Astrocyte (in vitro differentiated cells and primary cell): Measurements from ENCODE around the gene TRHDE. TPM values are rescaled to one million over a fixed set of nuclear protein-coding genes. Genes with fewer than 3 reads are reported as not detected.

ENCODE experiments used
- DNase-seq: peaks from one replicate; pipeline ENCODE4 v3.0.0-alpha.2; 2010; ENCODE audit warnings: low read depth
- FAIRE-seq: peaks from 2 replicates; lab custom pipeline; 2011; peaks lifted over from hg19 to GRCh38; lab: Jason Lieb, UNC
- H2AFZ ChIP-seq: 2 replicates; pipeline ENCODE4 v1.6.0; 2012; ENCODE audit warnings: low read depth, low read length, inconsistent platforms
- H3K27ac ChIP-seq: 2 replicates; pipeline ENCODE4 v1.5.1; 2011; ENCODE audit warnings: low read depth, low read length, inconsistent platforms
- H3K27me3 ChIP-seq: 2 replicates; pipeline ENCODE4 v1.6.0; 2011; ENCODE audit warnings: low read length, inconsistent platforms; ENCODE audit not compliant: insufficient read depth
- H3K36me3 ChIP-seq: 2 replicates; pipeline ENCODE4 v1.5.1; 2011; ENCODE audit warnings: low read length, inconsistent platforms; ENCODE audit not compliant: insufficient read depth
- H3K4me1 ChIP-seq: 2 replicates; pipeline ENCODE4 v1.5.1; 2011; ENCODE audit warnings: low read length, inconsistent platforms; ENCODE audit not compliant: insufficient read depth
- H3K4me2 ChIP-seq: 2 replicates; pipeline ENCODE4 v1.6.0; 2012; ENCODE audit warnings: low read length, inconsistent platforms
- H3K4me3 ChIP-seq: 2 replicates; pipeline ENCODE4 v1.5.1; 2011; ENCODE audit warnings: low read depth, mild to moderate bottlenecking, low read length, inconsistent platforms; ENCODE audit not compliant: insufficient read depth
- H3K79me2 ChIP-seq: 2 replicates; pipeline ENCODE4 v1.6.0; 2012; ENCODE audit warnings: mild to moderate bottlenecking, low read length, inconsistent platforms; ENCODE audit not compliant: insufficient read depth
- H3K9ac ChIP-seq: 2 replicates; pipeline ENCODE4 v1.6.0; 2012; ENCODE audit warnings: mild to moderate bottlenecking, low read length, inconsistent platforms
- H3K9me3 ChIP-seq: 2 replicates; pipeline ENCODE4 v1.5.1; 2012; ENCODE audit warnings: low read depth, mild to moderate bottlenecking, low read length, inconsistent platforms; ENCODE audit not compliant: insufficient read depth
- H4K20me1 ChIP-seq: 2 replicates; pipeline ENCODE4 v1.6.0; 2012; ENCODE audit warnings: low read length, inconsistent platforms; ENCODE audit not compliant: insufficient read depth
- H3K27ac Mint-ChIP-seq: one replicate; pipeline ENCODE4 v1.8.0; 2021; ENCODE audit warnings: mild to moderate bottlenecking, mixed read lengths; ENCODE audit not compliant: unreplicated experiment
- H3K27me3 Mint-ChIP-seq: one replicate; pipeline ENCODE4 v1.8.0; 2021; ENCODE audit warnings: low read depth, mixed read lengths; ENCODE audit not compliant: unreplicated experiment
- H3K36me3 Mint-ChIP-seq: one replicate; pipeline ENCODE4 v1.8.0; 2021; ENCODE audit warnings: low read depth, mixed read lengths; ENCODE audit not compliant: unreplicated experiment
- H3K4me1 Mint-ChIP-seq: one replicate; pipeline ENCODE4 v1.8.0; 2021; ENCODE audit warnings: low read depth, mixed read lengths; ENCODE audit not compliant: unreplicated experiment
- H3K4me3 Mint-ChIP-seq: one replicate; pipeline ENCODE4 v1.8.0; 2021; ENCODE audit warnings: mild to moderate bottlenecking, moderate library complexity, mixed read lengths; ENCODE audit not compliant: unreplicated experiment
- H3K9me3 Mint-ChIP-seq: one replicate; pipeline ENCODE4 v1.8.0; 2021; ENCODE audit warnings: mild to moderate bottlenecking, mixed read lengths; ENCODE audit not compliant: unreplicated experiment
- CTCF ChIP-seq: IDR thresholded peaks from 2 replicates; pipeline ENCODE4 v1.5.1; 2011; ENCODE audit warnings: low read depth, mild to moderate bottlenecking, inconsistent platforms, low read length, moderate library complexity; ENCODE audit not compliant: insufficient read depth
- EZH2 ChIP-seq: IDR thresholded peaks from 2 replicates; pipeline ENCODE4 v1.6.1; 2012; ENCODE audit warnings: mild to moderate bottlenecking, low read length, inconsistent platforms; ENCODE audit not compliant: insufficient read depth
- total RNA-seq: library from RNA; stranded (reverse); gene quantifications from 2 replicates; pipeline ENCODE4 v1.2.1, GENCODE V29; 2021

TRHDE gene
- total RNA-seq, 1 donor from 2014 or later: 1.4 TPM

- no peak overlapping the region for H3K9ac ChIP-seq
- no peak for FAIRE-seq
- no peaks in the 10 kb centered on the region for H3K9me3 ChIP-seq
- DNase-seq: no peak
- no peaks in the 10 kb centered on the region for H3K27me3 ChIP-seq
- TF ChIP-seq CTCF (no peak), EZH2 (no peak)
- no peaks in the 10 kb centered on the region for H3K27me3 Mint-ChIP-seq
- H3K4me2 ChIP-seq: no peak overlapping the region
- H3K27ac Mint-ChIP-seq: no peak overlapping the region
- no peak overlapping the region for H3K4me3 Mint-ChIP-seq
- H3K79me2 ChIP-seq: no peaks in the 10 kb centered on the region
- no peak overlapping the region for H3K27ac ChIP-seq
- H3K4me1 Mint-ChIP-seq: no peaks in the 10 kb centered on the region
- H3K4me3 ChIP-seq: no peak overlapping the region
- no peaks in the 10 kb centered on the region for H3K36me3 Mint-ChIP-seq
- H4K20me1 ChIP-seq: no peaks in the 10 kb centered on the region
- H2AFZ ChIP-seq: no peak overlapping the region
- no peaks in the 10 kb centered on the region for H3K9me3 Mint-ChIP-seq
- no peaks in the 10 kb centered on the region for H3K36me3 ChIP-seq
- H3K4me1 ChIP-seq: no peaks in the 10 kb centered on the region
Observed at GRCh38 chr12:72406111-72406510, 133.9 kb downstream of the TRHDE start.

- no peaks in the 10 kb centered on the region for H3K36me3 Mint-ChIP-seq
- no peaks in the 10 kb centered on the region for H3K9me3 Mint-ChIP-seq
- Histone ChIP-seq H3K9me3 (no peaks in the 10 kb centered on the region), H3K27ac (no peak overlapping the region), H3K4me2 (no peak overlapping the region), H3K36me3 (no peaks in the 10 kb centered on the region), H4K20me1 (no peaks in the 10 kb centered on the region), H2AFZ (no peak overlapping the region), H3K79me2 (no peaks in the 10 kb centered on the region), H3K4me3 (no peak overlapping the region), H3K27me3 (no peaks in the 10 kb centered on the region), H3K4me1 (no peaks in the 10 kb centered on the region), H3K9ac (no peak overlapping the region)
- DNase-seq (no peak), FAIRE-seq (no peak)
- no peaks in the 10 kb centered on the region for H3K4me1 Mint-ChIP-seq
- H3K4me3 Mint-ChIP-seq: no peak overlapping the region
- no peaks in the 10 kb centered on the region for H3K27me3 Mint-ChIP-seq
- H3K27ac Mint-ChIP-seq: no peak overlapping the region
- TF ChIP-seq CTCF (no peak), EZH2 (no peak)
Observed at GRCh38 chr12:72432037-72432604, 160.0 kb downstream of the TRHDE start.

- FAIRE-seq (no peak), DNase-seq (no peak)
- Histone ChIP-seq H3K4me1 (no peaks in the 10 kb centered on the region), H3K4me3 (no peak overlapping the region), H3K27ac (no peak overlapping the region), H3K4me2 (no peak overlapping the region), H2AFZ (no peak overlapping the region), H3K9me3 (no peaks in the 10 kb centered on the region), H3K36me3 (no peaks in the 10 kb centered on the region), H3K27me3 (no peaks in the 10 kb centered on the region), H3K9ac (no peak overlapping the region), H4K20me1 (no peaks in the 10 kb centered on the region), H3K79me2 (no peaks in the 10 kb centered on the region)
- H3K4me3 Mint-ChIP-seq: no peak overlapping the region
- H3K27ac Mint-ChIP-seq: no peak overlapping the region
- H3K4me1 Mint-ChIP-seq: no peaks in the 10 kb centered on the region
- no peak for TF ChIP-seq EZH2
- no peak for TF ChIP-seq CTCF
- no peaks in the 10 kb centered on the region for H3K36me3 Mint-ChIP-seq
- no peaks in the 10 kb centered on the region for H3K27me3 Mint-ChIP-seq
- no peaks in the 10 kb centered on the region for H3K9me3 Mint-ChIP-seq
Observed at GRCh38 chr12:72433298-72433697, 161.1 kb downstream of the TRHDE start.
